ENCODE measurements around the gene SLC1A3.

GRCh38 chr5:36614657-36615308 lies 8.4 kb downstream of the SLC1A3 start:
- TF ChIP-seq MYC (IDR thresholded peaks at IDR 0.05; ENCODE audit: low read depth, low read length): no peak
- TF ChIP-seq CTCF (IDR thresholded peaks at IDR 0.05; ENCODE audit: low read depth, low read length): no peak
- no peak for TF ChIP-seq MAX (IDR thresholded peaks at IDR 0.05; ENCODE audit: low read depth, low read length)

Data from NB4 (cell line).